GM12864 (cell line): ENCODE data around the gene RNF213.

Experiments used
- DNase-seq: peaks from one replicate; pipeline ENCODE4 v3.0.0-alpha.2; 2011; ENCODE audit warnings: low read depth
- H3K4me3 ChIP-seq: 2 replicates; pipeline ENCODE4 v1.5.1; 2011; ENCODE audit warnings: mild to moderate bottlenecking, low read depth, low read length, control low read depth
- CTCF ChIP-seq: IDR thresholded peaks from 2 replicates; pipeline ENCODE4 v1.5.1; 2011; ENCODE audit warnings: low read depth, mild to moderate bottlenecking, moderate library complexity, low read length, control low read depth, inconsistent platforms; ENCODE audit errors: missing control alignments

The RNF213 gene

GRCh38 chr17:80279895-80280294 is 19.2 kb downstream of the RNF213 start:
- H3K4me3 ChIP-seq = no peak overlapping the region
- DNase-seq = no peak
- no peak for TF ChIP-seq CTCF

- H3K4me3 ChIP-seq = no peak overlapping the region
- no peak for DNase-seq
- TF ChIP-seq CTCF = no peak
Measured at GRCh38 chr17:80281516-80281915, 20.9 kb downstream of the RNF213 start.

GRCh38 chr17:80283116-80283852 is 22.6 kb downstream of the RNF213 start:
- no peak for DNase-seq
- no peak for TF ChIP-seq CTCF
- H3K4me3 ChIP-seq = no peak overlapping the region

- DNase-seq = no peak
- no peak overlapping the region for H3K4me3 ChIP-seq
- no peak for TF ChIP-seq CTCF
Measured at GRCh38 chr17:80284631-80285030, 24.0 kb downstream of the RNF213 start.

- no peak for DNase-seq
- H3K4me3 ChIP-seq = no peak overlapping the region
- no peak for TF ChIP-seq CTCF
Measured at GRCh38 chr17:80285237-80285920, 24.7 kb downstream of the RNF213 start.

- no peak overlapping the region for H3K4me3 ChIP-seq
- DNase-seq = no peak
- no peak for TF ChIP-seq CTCF
Measured at GRCh38 chr17:80286638-80286960, 25.9 kb downstream of the RNF213 start.

- H3K4me3 ChIP-seq = no peak overlapping the region
- no peak for DNase-seq
- no peak for TF ChIP-seq CTCF
Measured at GRCh38 chr17:80287038-80287437, 26.4 kb downstream of the RNF213 start.
